ENCODE data around the gene COX14. TPM values are rescaled to one million over a fixed set of nuclear protein-coding genes. Genes with fewer than 3 reads are reported as not detected.

COX14 gene
- polyA plus RNA-seq, 3 donors = 63.8 to 257 (median 231) TPM

GRCh38 chr12:50069539-50069938 lies 42.5 kb upstream of the COX14 start:
- Histone ChIP-seq H3K79me2 (ENCODE audit: insufficient read depth, low read length) (no peaks in the 10 kb centered on the region), H3K4me1 (ENCODE audit: control insufficient read depth in 1 of 2, insufficient read depth in 2 of 2, low read length in 2 of 2) (peaks cover 0 to 15% of the 10 kb centered on the region in 2 donors), H2AFZ (ENCODE audit: insufficient read depth, low read depth, low read length, poor library complexity, severe bottlenecking) (no peak overlapping the region), H4K20me1 (ENCODE audit: insufficient read depth, low read length) (no peaks in the 10 kb centered on the region), H3K27me3 (ENCODE audit: control insufficient read depth in 2 of 2, insufficient read depth in 2 of 2, low read length in 2 of 2) (peaks cover 0 to 4% of the 10 kb centered on the region in 2 donors), H3K9ac (ENCODE audit: insufficient read depth, low read length, poor library complexity, severe bottlenecking) (no peak overlapping the region), H3K4me3 (replicated peaks in 1 of 3; ENCODE audit: low read depth in 2 of 3, low read length in 3 of 3) (no peak overlapping the region), H3K27ac (ENCODE audit: low read depth in 1 of 2, low read length in 2 of 2) (no peak overlapping the region), H3K4me2 (replicated peaks; ENCODE audit: extremely low read depth, low read length, poor library complexity, severe bottlenecking) (no peak overlapping the region), H3K36me3 (replicated peaks in 1 of 2; ENCODE audit: control insufficient read depth in 1 of 2, insufficient read depth in 2 of 2, low read length in 2 of 2) (no peaks in the 10 kb centered on the region), H3K9me3 (replicated peaks in 1 of 2; ENCODE audit: control insufficient read depth in 1 of 2, insufficient read depth in 1 of 2, low read length in 2 of 2) (no peaks in the 10 kb centered on the region)
- intact Hi-C loops (cut with micrococcal nuclease) = no loop called here
- Mint-ChIP-seq H3K36me3 (no peaks in the 10 kb centered on the region), H3K27ac (peak overlapping the region in 1 of 7 donors; percentile 36), H3K27me3 (ENCODE audit: low read depth in 3 of 3) (peaks cover 8 to 21% (median 11%) of the 10 kb centered on the region in 3 donors), H3K9me3 (peaks cover 0 to 2% (median 0%) of the 10 kb centered on the region in 7 donors), H3K4me1 (peaks cover 10% of the 10 kb centered on the region), H3K4me3 (peak overlapping the region in 1 of 2 donors; percentile 10)
- TF ChIP-seq CTCF (IDR thresholded peaks at IDR 0.05) = no peak
- WGBS (ENCODE audit: insufficient coverage) = no CpG with 5 or more reads among the region's 3 CpGs
- DNase-seq = no peak

DNA sequence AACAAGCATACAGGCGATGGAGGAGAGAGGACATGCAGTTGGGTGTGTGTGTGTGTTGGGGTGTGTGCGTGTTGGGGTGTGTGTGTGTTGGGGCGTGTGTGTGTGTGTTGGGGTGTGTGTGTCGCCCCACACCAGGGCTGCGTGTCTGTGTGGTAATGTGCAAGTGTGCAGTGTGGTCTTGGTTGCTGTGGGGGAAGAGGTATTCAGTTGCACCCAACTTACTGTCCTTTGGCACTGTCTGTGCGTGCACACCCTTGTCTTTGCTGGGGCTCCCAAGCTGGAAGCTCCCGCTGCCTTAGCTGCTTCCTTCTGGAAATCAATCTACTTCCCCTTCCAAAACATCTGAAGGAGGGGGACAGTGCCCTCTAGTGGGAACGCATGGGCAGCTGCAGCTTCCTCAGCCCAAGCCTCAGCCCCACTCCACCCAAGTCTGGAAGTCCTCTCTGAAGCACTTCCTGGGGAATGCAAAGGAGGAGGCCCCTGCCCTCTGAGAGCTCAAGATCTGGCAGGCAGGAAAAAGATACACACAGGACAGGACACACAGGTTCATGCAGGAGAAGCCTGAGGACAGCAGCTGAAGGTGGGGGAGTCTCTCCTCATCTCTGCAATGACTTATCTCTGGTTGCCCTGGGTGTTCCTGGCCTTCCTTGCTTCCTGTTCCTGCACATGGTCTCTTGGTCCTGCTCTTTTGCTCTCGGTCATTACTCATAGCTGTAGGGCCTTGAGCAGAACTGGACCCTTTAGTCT lies 41.5 kb upstream of the COX14 start:
- no peak overlapping the region for H3K4me3 Mint-ChIP-seq

More for the DNA sequence above, 41.5 kb upstream of the COX14 start:
- Histone ChIP-seq H3K9me3 (replicated peaks in 1 of 2; ENCODE audit: control insufficient read depth in 1 of 2, insufficient read depth in 1 of 2, low read length in 2 of 2) (no peaks in the 10 kb centered on the region), H3K9ac (ENCODE audit: insufficient read depth, low read length, poor library complexity, severe bottlenecking) (no peak overlapping the region), H3K36me3 (replicated peaks in 1 of 2; ENCODE audit: control insufficient read depth in 1 of 2, insufficient read depth in 2 of 2, low read length in 2 of 2) (no peaks in the 10 kb centered on the region), H2AFZ (ENCODE audit: insufficient read depth, low read depth, low read length, poor library complexity, severe bottlenecking) (no peak overlapping the region), H3K4me3 (replicated peaks in 1 of 3; ENCODE audit: low read depth in 2 of 3, low read length in 3 of 3) (no peak overlapping the region), H3K79me2 (ENCODE audit: insufficient read depth, low read length) (no peaks in the 10 kb centered on the region), H3K27me3 (ENCODE audit: control insufficient read depth in 2 of 2, insufficient read depth in 2 of 2, low read length in 2 of 2) (peaks cover 0 to 4% of the 10 kb centered on the region in 2 donors), H3K27ac (ENCODE audit: low read depth in 1 of 2, low read length in 2 of 2) (no peak overlapping the region), H4K20me1 (ENCODE audit: insufficient read depth, low read length) (no peaks in the 10 kb centered on the region), H3K4me1 (ENCODE audit: control insufficient read depth in 1 of 2, insufficient read depth in 2 of 2, low read length in 2 of 2) (peaks cover 0 to 15% of the 10 kb centered on the region in 2 donors), H3K4me2 (replicated peaks; ENCODE audit: extremely low read depth, low read length, poor library complexity, severe bottlenecking) (no peak overlapping the region)
- intact Hi-C loops (cut with micrococcal nuclease) = loop anchor here (1.0 kb wide), 1 partner anchor 103 kb away; no protein-coding TSS in a partner anchor
- Mint-ChIP-seq H3K4me1 (peaks cover 11% of the 10 kb centered on the region), H3K9me3 (peaks cover 0 to 2% (median 0%) of the 10 kb centered on the region in 7 donors), H3K36me3 (no peaks in the 10 kb centered on the region), H3K27ac (no peak overlapping the region), H3K27me3 (ENCODE audit: low read depth in 3 of 3) (peaks cover 5 to 18% (median 11%) of the 10 kb centered on the region in 3 donors)
- WGBS (ENCODE audit: insufficient coverage) = 60% methylated on average over 6 of the region's 9 CpGs
- peak; percentile 74 to 84 (median 80) for DNase-seq
- TF ChIP-seq CTCF (IDR thresholded peaks at IDR 0.05) = peak; percentile 90
